ENCODE results near the gene NAA20.

DNA sequence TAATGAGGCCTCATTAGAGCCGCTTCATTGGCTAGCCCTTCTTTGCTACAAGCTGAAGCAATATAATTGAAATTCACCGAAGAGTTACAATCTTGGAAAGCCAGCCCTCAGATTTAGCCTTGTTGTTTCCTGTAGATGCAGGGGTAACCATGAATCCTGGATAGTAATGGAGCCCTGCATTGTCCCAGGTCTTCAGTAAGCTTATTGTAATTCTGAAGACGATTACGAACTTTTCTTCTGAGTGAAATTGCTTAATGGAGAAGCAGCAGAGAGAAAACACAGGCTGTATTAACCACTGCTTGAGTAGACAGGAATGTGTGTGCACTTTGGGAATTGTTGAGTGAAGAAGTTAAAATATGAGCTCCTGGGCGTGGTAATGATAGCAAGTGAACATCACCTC, 26.3 kb upstream of the NAA20 start:
- TF ChIP-seq POLR2A (IDR thresholded peaks at IDR 0.05; ENCODE audit: low read depth, low read length) (no peak), POLR2AphosphoS5 (IDR thresholded peaks at IDR 0.05; ENCODE audit: low read depth, low read length) (no peak)
